ENCODE results near the gene ARHGEF11. TPM values are rescaled to one million over a fixed set of nuclear protein-coding genes. Genes with fewer than 3 reads are reported as not detected.

Gene ARHGEF11
- total RNA-seq, 1 experiment from 2014 or later: 41.1 TPM

- H3K56ac ChIP-seq (ENCODE audit: insufficient read length, low read depth, low read length): no peak overlapping the region
- no peak for DNase-seq
- no peak overlapping the region for H3K4ac ChIP-seq (ENCODE audit: low read depth, low read length)
- H3K4me1 Mint-ChIP-seq: peaks cover 8 to 22% of the 10 kb centered on the region in 2 experiments
- H4K91ac ChIP-seq (ENCODE audit: insufficient read length, low read depth, low read length): no peak overlapping the region
- no peaks in the 10 kb centered on the region; the same call in 1 of the 2 replicates for H3K27me3 ChIP-seq (ENCODE audit: insufficient read depth, low read length)
- no peak overlapping the region for H3K4me3 Mint-ChIP-seq
- H3K23ac ChIP-seq (ENCODE audit: insufficient read length, low read depth, low read length): no peak overlapping the region
- H2BK120ac ChIP-seq (ENCODE audit: low read depth, low read length, poor library complexity, severe bottlenecking): no peak overlapping the region
- no peaks in the 10 kb centered on the region for H3K23me2 ChIP-seq (ENCODE audit: insufficient read length, low read depth, low read length, poor library complexity, severe bottlenecking)
- H3K9me3 ChIP-seq (ENCODE audit: control insufficient read depth, low read depth, low read length): no peaks in the 10 kb centered on the region
- no peak overlapping the region for H3K27ac ChIP-seq (ENCODE audit: insufficient read length, low read depth, low read length)
- H3K27ac Mint-ChIP-seq: no peak overlapping the region
- no peak overlapping the region for H3T11ph ChIP-seq (ENCODE audit: low read length)
- H3K79me2 ChIP-seq (ENCODE audit: insufficient read depth, low read length): no peaks in the 10 kb centered on the region
- H2AK5ac ChIP-seq (ENCODE audit: insufficient read length, low read length): no peak overlapping the region
- no peak overlapping the region for H3K9ac ChIP-seq (ENCODE audit: extremely low read depth, insufficient read length, low read length)
- H2BK15ac ChIP-seq (ENCODE audit: low read depth, low read length): no peak overlapping the region
- H4K8ac ChIP-seq (replicated peaks; ENCODE audit: insufficient read length, low read depth, low read length): no peak overlapping the region
- peaks cover 61% of the 10 kb centered on the region for H3K27me3 Mint-ChIP-seq (ENCODE audit: low read depth)
- H3K4me1 ChIP-seq (ENCODE audit: insufficient read depth, low read length): no peaks in the 10 kb centered on the region
- H2BK5ac ChIP-seq (ENCODE audit: insufficient read length, low read length): no peak overlapping the region
- no peaks in the 10 kb centered on the region for H3K36me3 Mint-ChIP-seq (ENCODE audit: insufficient read depth in 1 of 3, low read depth in 3 of 3)
- H4K20me1 ChIP-seq (ENCODE audit: control insufficient read depth, insufficient read depth, insufficient read length): no peaks in the 10 kb centered on the region
- no peaks in the 10 kb centered on the region for H3K79me1 ChIP-seq (ENCODE audit: insufficient read depth, low read depth, low read length, poor library complexity, severe bottlenecking)
- no peak overlapping the region for H3K4me2 ChIP-seq (ENCODE audit: insufficient read depth, insufficient read length, low read length)
- no peak overlapping the region for H4K5ac ChIP-seq (ENCODE audit: insufficient read length, low read depth, low read length)
- no CpG with 5 or more reads among the region's 9 CpGs for WGBS (ENCODE audit: extremely low coverage, insufficient read length, low lambda C conversion rate)
- no peak overlapping the region for H2AFZ ChIP-seq (ENCODE audit: low read length)
- TF ChIP-seq CTCF (conservative IDR thresholded peaks at IDR 0.05): no peak
- H3K9me3 Mint-ChIP-seq: no peaks in the 10 kb centered on the region; a peak in 2 of 5 replicates
- no peak overlapping the region for H3K18ac ChIP-seq (ENCODE audit: insufficient read length, low read depth, low read length)
- H3K14ac ChIP-seq (ENCODE audit: insufficient read depth, low read length): no peak overlapping the region
- no peak overlapping the region for H2BK12ac ChIP-seq (ENCODE audit: insufficient read length, low read depth, low read length)
- H2BK20ac ChIP-seq (ENCODE audit: low read depth, low read length, poor library complexity, severe bottlenecking): no peak overlapping the region
Measured at GRCh38 chr1:156914440-156914856, 131.1 kb downstream of the ARHGEF11 start.

Data from H9 (cell line).